Measurements from ENCODE around the gene EIF4ENIF1.
"Not testable (repeated sequence)": the region's sequence is repeated elsewhere in the genome, so short reads cannot be mapped to it uniquely, and the experiment has no call there.

EIF4ENIF1 gene

DNA sequence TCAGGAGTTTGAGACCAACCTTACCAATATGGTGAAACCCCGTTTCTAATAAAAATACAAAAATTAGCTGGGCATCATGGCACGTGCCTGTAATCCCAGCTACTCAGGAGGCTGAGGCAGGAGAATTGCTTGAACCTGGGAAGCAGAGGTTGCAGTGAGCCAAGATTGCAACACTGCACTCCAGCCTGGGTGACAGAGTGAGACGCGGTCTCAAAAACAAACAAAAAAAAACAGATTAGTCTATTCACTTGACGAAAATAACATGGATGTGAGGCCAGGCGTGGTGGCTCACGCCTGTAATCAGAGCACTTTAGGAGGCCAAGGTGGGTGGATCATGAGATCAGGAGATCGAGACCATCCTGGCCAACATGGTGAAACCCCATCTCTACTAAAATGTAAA, 7.2 kb downstream of the EIF4ENIF1 start:
- not testable (repeated sequence) for H3K4me3 ChIP-seq (ENCODE audit: low read length in 2 of 2); H3K79me1 ChIP-seq (ENCODE audit: low read depth, low read length); H3K4me2 ChIP-seq (ENCODE audit: insufficient read depth, low read length, poor library complexity, severe bottlenecking); H3K14ac ChIP-seq (ENCODE audit: low read length); H3K27ac ChIP-seq (replicated peaks; ENCODE audit: low read length); H3K9ac ChIP-seq (ENCODE audit: low read depth, low read length, poor library complexity); H2BK15ac ChIP-seq (ENCODE audit: low read length); H3K4ac ChIP-seq (ENCODE audit: low read length); H3K23ac ChIP-seq (ENCODE audit: low read depth, low read length, poor library complexity); H3K27me3 ChIP-seq (ENCODE audit: control insufficient read depth in 3 of 3, insufficient read depth in 3 of 3, low read depth in 1 of 3, low read length in 3 of 3); DNase-seq (ENCODE audit: low spot score); H2BK12ac ChIP-seq (ENCODE audit: low read length); H4K91ac ChIP-seq (ENCODE audit: low read depth, low read length, poor library complexity); H4K8ac ChIP-seq (ENCODE audit: low read depth, low read length); H2AK5ac ChIP-seq (ENCODE audit: low read depth, low read length); H3K18ac ChIP-seq (ENCODE audit: low read length); H3K4me1 ChIP-seq (ENCODE audit: control insufficient read depth in 2 of 2, insufficient read depth in 1 of 2, low read depth in 1 of 2, low read length in 2 of 2); H2BK5ac ChIP-seq (ENCODE audit: low read length); H3K9me3 ChIP-seq (replicated peaks in 1 of 2; ENCODE audit: control insufficient read depth in 2 of 2, insufficient read depth in 1 of 2, low read depth in 1 of 2, low read length in 2 of 2); H2AFZ ChIP-seq (ENCODE audit: low read length); H2BK120ac ChIP-seq (ENCODE audit: low read depth, low read length)
- H3K36me3 ChIP-seq (replicated peaks in 1 of 2; ENCODE audit: control insufficient read depth in 2 of 2, insufficient read depth in 2 of 2, low read length in 2 of 2), result peaks cover 18 to 88% of the 10 kb centered on the region in 2 donors
- WGBS, 2 donors (ENCODE audit: extremely low coverage in 2 of 2, insufficient read length in 2 of 2, insufficient replicate concordance in 1 of 2), result no CpG with 5 or more reads among the region's 8 CpGs

DNA sequence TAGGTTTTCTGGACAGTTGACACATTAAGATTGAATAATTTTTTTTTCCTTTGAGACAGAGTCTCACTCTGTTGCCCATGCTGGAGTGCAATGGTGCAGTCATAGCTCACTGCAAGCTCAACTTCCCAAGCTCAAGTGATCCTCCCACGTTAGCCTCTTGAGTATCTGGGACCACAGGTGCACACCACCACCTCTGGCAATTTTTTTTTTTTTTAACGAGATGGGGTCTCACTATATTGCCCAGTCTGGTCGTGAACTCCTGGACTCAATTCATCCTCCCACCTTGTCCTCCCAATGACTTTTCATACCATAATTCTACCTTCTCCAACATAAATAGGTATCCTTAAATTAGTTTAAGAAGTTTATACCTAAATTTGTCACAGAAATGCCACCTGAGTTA, 8.5 kb downstream of the EIF4ENIF1 start:
- no peak overlapping the region for H4K8ac ChIP-seq (ENCODE audit: low read depth, low read length)
- H3K9me3 ChIP-seq (replicated peaks in 1 of 2; ENCODE audit: control insufficient read depth in 2 of 2, insufficient read depth in 1 of 2, low read depth in 1 of 2, low read length in 2 of 2), result no peaks in the 10 kb centered on the region
- no peak overlapping the region for H3K23ac ChIP-seq (ENCODE audit: low read depth, low read length, poor library complexity)
- no peak for DNase-seq (ENCODE audit: low spot score)
- no peak overlapping the region for H4K91ac ChIP-seq (ENCODE audit: low read depth, low read length, poor library complexity)
- no peak overlapping the region for H3K27ac ChIP-seq (replicated peaks; ENCODE audit: low read length)
- H2BK15ac ChIP-seq (ENCODE audit: low read length), result no peak overlapping the region
- H3K27me3 ChIP-seq (ENCODE audit: control insufficient read depth in 3 of 3, insufficient read depth in 3 of 3, low read depth in 1 of 3, low read length in 3 of 3), result no peaks in the 10 kb centered on the region
- H2BK5ac ChIP-seq (ENCODE audit: low read length), result no peak overlapping the region
- no peak overlapping the region for H3K4ac ChIP-seq (ENCODE audit: low read length)
- no peak overlapping the region for H3K4me2 ChIP-seq (ENCODE audit: insufficient read depth, low read length, poor library complexity, severe bottlenecking)
- H2AK5ac ChIP-seq (ENCODE audit: low read depth, low read length), result no peak overlapping the region
- H2AFZ ChIP-seq (ENCODE audit: low read length), result no peak overlapping the region
- WGBS, 2 donors (ENCODE audit: extremely low coverage in 2 of 2, insufficient read length in 2 of 2, insufficient replicate concordance in 1 of 2), result no CpG with 5 or more reads among the region's 3 CpGs
- no peak overlapping the region for H2BK120ac ChIP-seq (ENCODE audit: low read depth, low read length)
- no peaks in the 10 kb centered on the region for H3K4me1 ChIP-seq (ENCODE audit: control insufficient read depth in 2 of 2, insufficient read depth in 1 of 2, low read depth in 1 of 2, low read length in 2 of 2)
- H3K9ac ChIP-seq (ENCODE audit: low read depth, low read length, poor library complexity), result no peak overlapping the region
- peaks cover 16 to 89% of the 10 kb centered on the region in 2 donors for H3K36me3 ChIP-seq (replicated peaks in 1 of 2; ENCODE audit: control insufficient read depth in 2 of 2, insufficient read depth in 2 of 2, low read length in 2 of 2)
- no peak overlapping the region for H2BK12ac ChIP-seq (ENCODE audit: low read length)
- H3K4me3 ChIP-seq (ENCODE audit: low read length in 2 of 2), result no peak overlapping the region
- no peak overlapping the region for H3K18ac ChIP-seq (ENCODE audit: low read length)
- H3K14ac ChIP-seq (ENCODE audit: low read length), result no peak overlapping the region
- H3K79me1 ChIP-seq (ENCODE audit: low read depth, low read length), result peaks cover 6% of the 10 kb centered on the region

DNA sequence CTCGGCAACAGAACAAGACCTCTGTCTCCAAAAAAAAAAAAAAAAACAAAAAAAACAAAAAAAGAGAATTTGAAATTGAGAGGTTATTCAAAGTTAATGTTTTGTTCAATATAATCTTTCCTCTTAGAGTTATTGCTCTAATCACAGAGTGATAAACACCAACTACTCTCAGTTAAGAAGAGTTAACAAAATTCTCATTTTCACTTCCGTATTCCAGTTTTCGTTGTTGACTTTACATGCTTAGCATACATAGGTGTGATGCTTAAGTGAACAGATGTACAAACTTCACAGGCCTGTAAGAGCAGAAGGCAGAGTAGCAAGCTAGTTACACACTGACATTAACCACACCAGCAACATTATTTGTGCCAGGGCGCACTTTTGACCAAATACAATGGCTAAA, 12.3 kb downstream of the EIF4ENIF1 start:
- Histone ChIP-seq H3K4ac (ENCODE audit: low read length) (no peak overlapping the region), H3K79me1 (ENCODE audit: low read depth, low read length) (peaks cover 3% of the 10 kb centered on the region), H3K4me1 (ENCODE audit: control insufficient read depth in 2 of 2, insufficient read depth in 1 of 2, low read depth in 1 of 2, low read length in 2 of 2) (no peaks in the 10 kb centered on the region), H3K4me3 (ENCODE audit: low read length in 2 of 2) (no peak overlapping the region), H3K23ac (ENCODE audit: low read depth, low read length, poor library complexity) (no peak overlapping the region), H3K9me3 (replicated peaks in 1 of 2; ENCODE audit: control insufficient read depth in 2 of 2, insufficient read depth in 1 of 2, low read depth in 1 of 2, low read length in 2 of 2) (no peaks in the 10 kb centered on the region), H2BK15ac (ENCODE audit: low read length) (no peak overlapping the region), H3K27me3 (ENCODE audit: control insufficient read depth in 3 of 3, insufficient read depth in 3 of 3, low read depth in 1 of 3, low read length in 3 of 3) (no peaks in the 10 kb centered on the region), H2AK5ac (ENCODE audit: low read depth, low read length) (no peak overlapping the region), H2BK120ac (ENCODE audit: low read depth, low read length) (no peak overlapping the region), H3K18ac (ENCODE audit: low read length) (no peak overlapping the region), H3K9ac (ENCODE audit: low read depth, low read length, poor library complexity) (no peak overlapping the region), H3K36me3 (replicated peaks in 1 of 2; ENCODE audit: control insufficient read depth in 2 of 2, insufficient read depth in 2 of 2, low read length in 2 of 2) (peaks cover 12 to 90% of the 10 kb centered on the region in 2 donors), H3K14ac (ENCODE audit: low read length) (no peak overlapping the region), H4K8ac (ENCODE audit: low read depth, low read length) (no peak overlapping the region), H2BK5ac (ENCODE audit: low read length) (no peak overlapping the region), H3K27ac (replicated peaks; ENCODE audit: low read length) (no peak overlapping the region), H2AFZ (ENCODE audit: low read length) (no peak overlapping the region), H2BK12ac (ENCODE audit: low read length) (no peak overlapping the region), H4K91ac (ENCODE audit: low read depth, low read length, poor library complexity) (no peak overlapping the region), H3K4me2 (ENCODE audit: insufficient read depth, low read length, poor library complexity, severe bottlenecking) (no peak overlapping the region)
- no CpG with 5 or more reads among the region's 4 CpGs for WGBS, 2 donors (ENCODE audit: extremely low coverage in 2 of 2, insufficient read length in 2 of 2, insufficient replicate concordance in 1 of 2)
- no peak for DNase-seq (ENCODE audit: low spot score)

DNA sequence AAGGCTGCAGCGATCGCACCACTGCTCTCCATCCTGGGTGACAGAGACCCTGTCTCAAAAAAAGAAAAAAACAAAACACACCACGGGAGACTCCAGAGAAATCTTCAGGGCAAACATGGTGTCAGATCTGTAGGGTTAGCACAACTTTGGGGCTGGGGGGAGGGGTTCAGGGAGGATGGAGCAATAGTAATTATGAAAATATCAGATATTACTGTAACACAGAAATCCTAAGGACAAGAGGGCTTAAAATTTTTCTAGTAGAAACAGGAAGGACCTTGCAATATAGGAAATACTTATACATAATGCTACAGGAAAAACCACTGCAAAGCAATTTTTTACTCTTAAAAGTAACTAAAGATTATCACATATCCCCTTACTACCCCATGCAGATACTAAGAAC, 13.8 kb downstream of the EIF4ENIF1 start:
- Histone ChIP-seq H4K8ac (ENCODE audit: low read depth, low read length) (no peak overlapping the region), H2AFZ (ENCODE audit: low read length) (no peak overlapping the region), H3K9ac (ENCODE audit: low read depth, low read length, poor library complexity) (no peak overlapping the region), H2BK12ac (ENCODE audit: low read length) (no peak overlapping the region), H3K27me3 (ENCODE audit: control insufficient read depth in 3 of 3, insufficient read depth in 3 of 3, low read depth in 1 of 3, low read length in 3 of 3) (no peaks in the 10 kb centered on the region), H3K9me3 (replicated peaks in 1 of 2; ENCODE audit: control insufficient read depth in 2 of 2, insufficient read depth in 1 of 2, low read depth in 1 of 2, low read length in 2 of 2) (no peaks in the 10 kb centered on the region), H3K4me3 (ENCODE audit: low read length in 2 of 2) (no peak overlapping the region), H4K91ac (ENCODE audit: low read depth, low read length, poor library complexity) (no peak overlapping the region), H3K27ac (replicated peaks; ENCODE audit: low read length) (no peak overlapping the region), H3K36me3 (replicated peaks in 1 of 2; ENCODE audit: control insufficient read depth in 2 of 2, insufficient read depth in 2 of 2, low read length in 2 of 2) (peaks cover 6 to 90% of the 10 kb centered on the region in 2 donors), H3K4me2 (ENCODE audit: insufficient read depth, low read length, poor library complexity, severe bottlenecking) (no peak overlapping the region), H2BK5ac (ENCODE audit: low read length) (no peak overlapping the region), H2BK120ac (ENCODE audit: low read depth, low read length) (no peak overlapping the region), H3K4me1 (ENCODE audit: control insufficient read depth in 2 of 2, insufficient read depth in 1 of 2, low read depth in 1 of 2, low read length in 2 of 2) (no peaks in the 10 kb centered on the region), H2AK5ac (ENCODE audit: low read depth, low read length) (no peak overlapping the region), H3K18ac (ENCODE audit: low read length) (no peak overlapping the region), H3K79me1 (ENCODE audit: low read depth, low read length) (peaks cover 3% of the 10 kb centered on the region), H3K23ac (ENCODE audit: low read depth, low read length, poor library complexity) (no peak overlapping the region), H3K4ac (ENCODE audit: low read length) (no peak overlapping the region), H3K14ac (ENCODE audit: low read length) (no peak overlapping the region), H2BK15ac (ENCODE audit: low read length) (no peak overlapping the region)
- no CpG with 5 or more reads among the region's 3 CpGs for WGBS, 2 donors (ENCODE audit: extremely low coverage in 2 of 2, insufficient read length in 2 of 2, insufficient replicate concordance in 1 of 2)
- no peak for DNase-seq (ENCODE audit: low spot score)

All from neuronal stem cell (in vitro differentiated cells).